ENCODE measurements around the gene CD46.

DNA sequence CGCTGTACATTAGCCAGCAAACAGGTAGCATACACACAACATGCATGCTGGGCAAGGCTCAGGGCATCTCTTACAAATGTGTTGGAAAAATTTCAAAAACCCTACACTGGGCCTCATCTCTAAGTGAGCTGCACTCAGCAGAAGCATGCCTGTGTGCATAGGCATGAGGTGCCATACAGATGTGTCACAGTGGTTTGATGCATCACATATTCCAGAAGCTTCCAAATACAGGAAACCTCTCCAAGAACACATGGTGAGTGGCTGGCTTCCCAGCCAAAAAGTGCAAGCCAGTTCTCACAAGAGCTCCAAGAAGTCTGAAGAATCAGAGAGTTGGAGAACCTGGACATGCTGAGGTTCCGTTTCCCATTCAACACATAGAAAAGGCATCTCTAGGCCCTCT is 58.3 kb downstream of the CD46 start:
- TF ChIP-seq ZNF384 (IDR thresholded peaks at IDR 0.05) (no peak), ELF4 (IDR thresholded peaks at IDR 0.05) (no peak), NFRKB (IDR thresholded peaks at IDR 0.05) (no peak), SUZ12 (IDR thresholded peaks at IDR 0.05) (no peak), SP1 (IDR thresholded peaks at IDR 0.05) (no peak), TARDBP (IDR thresholded peaks at IDR 0.05) (no peak), FOXM1 (IDR thresholded peaks at IDR 0.05; ENCODE audit: borderline replicate concordance) (no peak), FOXA1 (IDR thresholded peaks at IDR 0.05) (no peak), HDGF (IDR thresholded peaks at IDR 0.05; ENCODE audit: borderline replicate concordance) (no peak), ARNT (IDR thresholded peaks at IDR 0.05) (no peak), PKNOX1 (IDR thresholded peaks at IDR 0.05) (no peak), FOXK2 (IDR thresholded peaks at IDR 0.05) (no peak), CTBP1 (IDR thresholded peaks at IDR 0.05; ENCODE audit: borderline replicate concordance) (no peak)

Measured in HEK293T (cell line).